Activated CD8-positive, alpha-beta T cell treated with anti-CD3 and anti-CD28 coated beads for 36 hours (primary cell): ENCODE data around the gene ZNF836. TPM values are rescaled to one million over a fixed set of nuclear protein-coding genes. Genes with fewer than 3 reads are reported as not detected.

ENCODE experiments used
- ATAC-seq: fragments of 200-7000 bp; cut with Tn5 transposase; one replicate; pipeline ENCODE4 v1.10.0; 2021; ENCODE audit warnings: mild to moderate bottlenecking, moderate library complexity
- CTCF ChIA-PET: fragments of 350-600 bp; sonication (Branson Sonifier 250); formaldehyde crosslinking; loops from one replicate; lab custom pipeline; 2021; ENCODE audit warnings: antibody characterized with exemption; lab: Charles Lee
- POLR2A ChIA-PET: fragments of 350-600 bp; sonication (Branson Sonifier 250); formaldehyde crosslinking; loops from one replicate; lab custom pipeline; 2021; ENCODE audit warnings: antibody characterized with exemption; lab: Charles Lee
- DNase-seq: peaks from one replicate; pipeline ENCODE4 v3.0.0-alpha.2; 2020
- H3K27ac Mint-ChIP-seq: one replicate; pipeline ENCODE4 v1.8.0; 2021; ENCODE audit warnings: mild to moderate bottlenecking, mixed read lengths
- H3K27me3 Mint-ChIP-seq: one replicate; pipeline ENCODE4 v1.8.0; 2021; ENCODE audit warnings: mixed read lengths
- H3K36me3 Mint-ChIP-seq: one replicate; pipeline ENCODE4 v1.8.0; 2021; ENCODE audit warnings: low read depth, mixed read lengths
- H3K4me1 Mint-ChIP-seq: one replicate; pipeline ENCODE4 v1.8.0; 2021; ENCODE audit warnings: low read depth, mixed read lengths
- H3K4me3 Mint-ChIP-seq: one replicate; pipeline ENCODE4 v1.8.0; 2021; ENCODE audit warnings: mild to moderate bottlenecking, moderate library complexity, mixed read lengths
- H3K9me3 Mint-ChIP-seq: one replicate; pipeline ENCODE4 v1.8.0; 2021; ENCODE audit warnings: mixed read lengths
- intact Hi-C: fragments of 100-400 bp; cut with micrococcal nuclease; formaldehyde crosslinking; loops from one replicate; pipeline ENCODE4 v1.10.0; 2022
- total RNA-seq, 2 experiments: library from RNA; stranded (reverse); gene quantifications; one replicate each; pipeline ENCODE4 v1.2.3, GENCODE V29; 2021
- TF ChIP-seq, protein P1 (sequence below): fragments of 200-600 bp; IDR thresholded peaks from one replicate; pipeline ENCODE4 v1.8.0; 2022; ENCODE audit warnings: antibody characterized with exemption, mild to moderate bottlenecking

The ZNF836 gene
- total RNA-seq, 2 experiments from 2014 or later: 10.3 to 12.6 TPM

DNA sequence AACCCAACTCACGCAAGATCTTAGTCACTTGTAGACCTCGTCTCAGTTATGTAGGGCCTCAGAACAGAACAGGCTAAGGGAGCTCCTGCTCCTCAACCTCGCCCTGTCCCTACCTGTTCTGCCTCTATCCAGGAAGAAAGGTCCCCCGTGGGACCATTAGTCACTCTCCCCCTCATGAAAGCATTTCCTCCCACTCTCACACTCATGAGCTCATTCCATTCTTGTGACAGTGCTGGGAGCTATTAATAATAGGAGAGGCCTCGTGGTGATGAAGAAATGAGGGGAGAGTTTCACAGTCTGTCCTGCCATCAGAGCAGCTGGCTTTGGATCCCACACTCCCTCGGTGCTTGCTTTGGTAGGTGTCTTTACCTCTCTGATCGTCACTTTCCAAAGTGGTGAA, 28.6 kb upstream of the ZNF836 start:
- Mint-ChIP-seq H3K27ac (peak overlapping the region; percentile 5), H3K9me3 (no peaks in the 10 kb centered on the region), H3K27me3 (no peaks in the 10 kb centered on the region), H3K4me3 (no peak overlapping the region), H3K36me3 (peaks cover 36% of the 10 kb centered on the region), H3K4me1 (peaks cover 40% of the 10 kb centered on the region)
- POLR2A ChIA-PET: interaction anchor here (0.8 to 1.2 kb wide), 3 partner anchors 9 to 29 kb away, joined by 3 to 5 read pairs (median 3); no protein-coding TSS in a partner anchor
- DNase-seq (no peak), ATAC-seq (no peak)
- TF ChIP-seq, protein P1, sequence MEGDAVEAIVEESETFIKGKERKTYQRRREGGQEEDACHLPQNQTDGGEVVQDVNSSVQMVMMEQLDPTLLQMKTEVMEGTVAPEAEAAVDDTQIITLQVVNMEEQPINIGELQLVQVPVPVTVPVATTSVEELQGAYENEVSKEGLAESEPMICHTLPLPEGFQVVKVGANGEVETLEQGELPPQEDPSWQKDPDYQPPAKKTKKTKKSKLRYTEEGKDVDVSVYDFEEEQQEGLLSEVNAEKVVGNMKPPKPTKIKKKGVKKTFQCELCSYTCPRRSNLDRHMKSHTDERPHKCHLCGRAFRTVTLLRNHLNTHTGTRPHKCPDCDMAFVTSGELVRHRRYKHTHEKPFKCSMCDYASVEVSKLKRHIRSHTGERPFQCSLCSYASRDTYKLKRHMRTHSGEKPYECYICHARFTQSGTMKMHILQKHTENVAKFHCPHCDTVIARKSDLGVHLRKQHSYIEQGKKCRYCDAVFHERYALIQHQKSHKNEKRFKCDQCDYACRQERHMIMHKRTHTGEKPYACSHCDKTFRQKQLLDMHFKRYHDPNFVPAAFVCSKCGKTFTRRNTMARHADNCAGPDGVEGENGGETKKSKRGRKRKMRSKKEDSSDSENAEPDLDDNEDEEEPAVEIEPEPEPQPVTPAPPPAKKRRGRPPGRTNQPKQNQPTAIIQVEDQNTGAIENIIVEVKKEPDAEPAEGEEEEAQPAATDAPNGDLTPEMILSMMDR: no peak
- CTCF ChIA-PET: interaction anchor here (0.7 to 1.2 kb wide), 2 partner anchors 9 to 37 kb away, joined by 3 read pairs; no protein-coding TSS in a partner anchor
- intact Hi-C loops: no loop called here

DNA sequence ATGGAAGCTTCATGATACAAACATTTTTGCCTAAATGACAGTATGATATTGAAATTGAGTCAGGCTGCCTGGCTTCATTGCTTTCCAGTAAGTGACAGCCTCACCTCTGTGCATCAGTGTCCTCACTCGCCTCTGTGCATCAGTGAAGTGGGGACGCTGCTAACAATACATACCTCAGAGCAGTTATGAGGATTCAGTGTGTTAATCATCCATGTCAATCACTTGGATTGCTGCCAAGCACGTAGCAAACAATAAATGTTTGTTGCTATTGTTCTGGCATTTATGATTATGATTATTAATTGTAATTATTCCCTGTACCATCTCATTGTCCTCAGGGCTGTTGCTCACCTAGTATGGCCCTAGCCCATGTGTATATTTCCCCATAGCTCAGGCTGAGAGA, 27.3 kb upstream of the ZNF836 start:
- TF ChIP-seq, protein P1: no peak
- intact Hi-C loops: no loop called here
- DNase-seq (no peak), ATAC-seq (no peak)
- H3K36me3 Mint-ChIP-seq: peaks cover 34% of the 10 kb centered on the region
- ChIA-PET POLR2A (interaction anchor here (1.0 kb wide), 1 partner anchor 9 kb away, joined by 3 read pairs; no protein-coding TSS in a partner anchor), CTCF (interaction anchor here (1.2 kb wide), 1 partner anchor 8 kb away, joined by 3 read pairs; no protein-coding TSS in a partner anchor)
- peak overlapping the region; percentile 13 for H3K27ac Mint-ChIP-seq
- H3K4me3 Mint-ChIP-seq: no peak overlapping the region
- no peaks in the 10 kb centered on the region for H3K27me3 Mint-ChIP-seq
- peaks cover 46% of the 10 kb centered on the region for H3K4me1 Mint-ChIP-seq
- no peaks in the 10 kb centered on the region for H3K9me3 Mint-ChIP-seq

DNA sequence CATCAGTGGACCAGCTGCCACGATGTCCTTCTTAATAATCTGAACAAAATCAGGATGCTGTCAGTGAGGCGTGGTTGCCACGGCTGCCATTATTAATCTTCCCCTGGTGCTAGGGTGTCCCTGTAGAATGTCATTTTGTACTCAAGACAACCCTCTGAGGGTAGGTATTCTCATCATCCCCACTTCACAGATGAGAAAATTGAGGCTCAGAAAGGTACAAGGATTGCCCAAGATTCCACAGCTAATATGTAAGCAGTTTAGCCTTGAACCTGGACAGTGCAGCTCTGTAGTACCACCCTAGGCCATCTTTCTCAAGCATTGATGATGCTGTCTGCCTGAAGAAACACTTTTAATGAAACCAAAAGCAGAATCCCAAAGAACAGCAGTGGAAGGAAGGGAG, 26.5 kb upstream of the ZNF836 start:
- Mint-ChIP-seq H3K4me1 (peaks cover 50% of the 10 kb centered on the region), H3K9me3 (no peaks in the 10 kb centered on the region), H3K4me3 (no peak overlapping the region), H3K27me3 (no peaks in the 10 kb centered on the region), H3K27ac (no peak overlapping the region), H3K36me3 (peaks cover 33% of the 10 kb centered on the region)
- ATAC-seq (no peak), DNase-seq (no peak)
- CTCF ChIA-PET: interaction anchor here (0.7 kb wide), 1 partner anchor 39 kb away, joined by 3 read pairs; no protein-coding TSS in a partner anchor
- intact Hi-C loops: no loop called here
- POLR2A ChIA-PET: interaction anchor here (0.8 to 1.3 kb wide), 4 partner anchors 10 to 27 kb away, joined by 3 to 4 read pairs (median 3); partner anchors contain the start of gene ZNF836
- TF ChIP-seq, protein P1: no peak

DNA sequence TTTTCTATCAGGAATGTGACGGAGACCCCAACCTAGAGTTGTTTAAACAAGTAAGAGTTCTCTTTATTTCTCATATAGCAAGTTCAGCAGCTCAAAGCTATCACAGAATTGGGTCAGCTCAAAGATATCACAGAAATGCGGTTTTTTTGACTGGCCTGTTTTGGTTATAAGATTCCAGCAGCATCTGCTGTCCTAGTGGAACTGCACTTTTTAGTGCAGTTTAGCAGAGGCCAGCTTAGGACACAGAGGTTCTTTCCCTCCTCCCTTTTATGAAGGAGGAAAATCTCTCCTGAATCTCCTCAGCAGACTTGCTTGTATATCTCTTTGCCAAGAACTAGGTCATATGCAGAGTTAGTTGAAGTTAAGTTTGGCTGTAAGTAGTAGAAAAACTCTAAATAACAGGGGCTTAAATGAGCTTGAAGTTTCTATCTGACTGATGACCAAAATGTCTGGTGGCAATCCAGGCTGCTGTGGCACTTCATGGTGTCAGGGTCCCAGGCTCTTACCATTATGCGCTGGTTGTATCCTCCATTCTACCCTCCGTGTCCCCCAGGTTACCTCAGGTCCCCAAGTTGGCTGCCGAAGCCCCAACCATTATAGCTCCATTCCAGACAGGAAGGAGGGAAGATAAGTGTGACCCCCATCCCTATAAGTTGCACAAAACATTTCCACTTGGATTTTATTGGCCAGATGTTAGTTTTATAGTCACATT, 25.0 kb upstream of the ZNF836 start:
- CTCF ChIA-PET: no interaction called here
- intact Hi-C loops: no loop called here
- peak overlapping the region; percentile 17 for H3K27ac Mint-ChIP-seq
- DNase-seq: no peak
- TF ChIP-seq, protein P1: no peak
- H3K9me3 Mint-ChIP-seq: no peaks in the 10 kb centered on the region
- POLR2A ChIA-PET: no interaction called here
- no peaks in the 10 kb centered on the region for H3K27me3 Mint-ChIP-seq
- H3K36me3 Mint-ChIP-seq: peaks cover 40% of the 10 kb centered on the region
- no peak overlapping the region for H3K4me3 Mint-ChIP-seq
- peaks cover 61% of the 10 kb centered on the region for H3K4me1 Mint-ChIP-seq
- ATAC-seq: no peak

DNA sequence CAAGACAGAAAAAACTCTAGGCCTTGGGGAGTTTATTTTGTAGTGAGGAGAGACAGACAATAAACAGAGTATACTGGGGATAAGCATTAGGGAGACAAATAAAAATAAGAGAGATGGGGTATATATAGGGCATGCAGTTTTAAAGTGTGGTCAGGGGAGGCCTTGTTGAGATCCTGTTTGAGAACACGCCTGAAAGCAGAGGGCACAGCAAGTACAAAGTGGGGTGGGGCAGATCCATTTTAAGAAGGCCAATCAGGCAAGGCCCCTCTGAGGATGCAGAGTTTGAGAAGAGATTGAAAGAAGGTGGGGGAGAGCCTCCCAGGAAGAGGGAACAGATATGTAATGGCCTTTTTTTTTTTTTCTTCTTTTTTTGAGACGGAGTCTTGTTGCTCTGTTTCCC, 20.5 kb upstream of the ZNF836 start:
- peaks cover 44% of the 10 kb centered on the region for H3K36me3 Mint-ChIP-seq
- no peaks in the 10 kb centered on the region for H3K9me3 Mint-ChIP-seq
- TF ChIP-seq, protein P1: no peak
- ChIA-PET POLR2A (interaction anchor here (0.6 to 1.3 kb wide), 3 partner anchors 14 to 677 kb away, joined by 3 to 4 read pairs (median 3); no protein-coding TSS in a partner anchor), CTCF (interaction anchor here (1.9 kb wide), 1 partner anchor 45 kb away, joined by 7 read pairs; no protein-coding TSS in a partner anchor)
- intact Hi-C loops: no loop called here
- no peaks in the 10 kb centered on the region for H3K27me3 Mint-ChIP-seq
- H3K4me1 Mint-ChIP-seq: peaks cover 47% of the 10 kb centered on the region
- ATAC-seq (no peak), DNase-seq (peak; percentile 32)
- H3K27ac Mint-ChIP-seq: peak overlapping the region; percentile 98
- H3K4me3 Mint-ChIP-seq: peak overlapping the region; percentile 93
